SK-N-MC (cell line): ENCODE measurements around the gene TCAP.

Experiments used
- DNase-seq: peaks from one replicate; pipeline ENCODE4 v3.0.0-alpha.2; 2011; ENCODE audit warnings: low read depth, low spot score
- H3K27ac ChIP-seq: fragments of 200-600 bp; sonication (generic); 2 replicates; pipeline ENCODE4 v1.5.1; 2016; ENCODE audit warnings: mixed run types
- H3K36me3 ChIP-seq: fragments of 200-600 bp; sonication (generic); 2 replicates; pipeline ENCODE4 v1.6.1; 2017; ENCODE audit warnings: antibody characterized with exemption, low read length, mixed read lengths; ENCODE audit not compliant: insufficient read depth
- H3K4me3 ChIP-seq: fragments of 200-600 bp; sonication (generic); 2 replicates; pipeline ENCODE4 v1.5.1; 2016
- H3K9ac ChIP-seq: fragments of 200-600 bp; sonication (generic); 2 replicates; pipeline ENCODE4 v1.8.0; 2017; ENCODE audit warnings: mixed run types, mixed read lengths; ENCODE audit not compliant: insufficient read length
- H3K9me3 ChIP-seq: fragments of 200-600 bp; sonication (generic); 2 replicates; pipeline ENCODE4 v1.6.1; 2017; ENCODE audit warnings: low read depth, mild to moderate bottlenecking, antibody characterized with exemption, low read length, moderate library complexity, mixed read lengths
- EZH2 ChIP-seq: fragments of 200-600 bp; sonication (generic); IDR thresholded peaks from one replicate; pipeline ENCODE4 v1.6.1; 2017; ENCODE audit warnings: antibody characterized with exemption
- FOXP2 ChIP-seq: optimal IDR thresholded peaks from 2 replicates; pipeline ENCODE3; 2011; ENCODE audit warnings: mild to moderate bottlenecking, moderate library complexity; ENCODE audit not compliant: insufficient read depth; ENCODE audit errors: extremely low read length, control extremely low read depth
- POLR2AphosphoS5 ChIP-seq: IDR thresholded peaks from 2 replicates; pipeline ENCODE4 v1.6.1; 2012; ENCODE audit warnings: mild to moderate bottlenecking, low read depth, low read length, borderline replicate concordance

The TCAP gene

GRCh38 chr17:39701012-39701783 lies 36.0 kb downstream of the TCAP start:
- DNase-seq: no peak
- Histone ChIP-seq H3K9me3 (no peaks in the 10 kb centered on the region), H3K36me3 (no peaks in the 10 kb centered on the region), H3K9ac (peak overlapping the region; percentile 84), H3K4me3 (peak overlapping the region; percentile 92), H3K27ac (no peak overlapping the region)
- TF ChIP-seq FOXP2 (no peak), EZH2 (no peak), POLR2AphosphoS5 (no peak)

DNA sequence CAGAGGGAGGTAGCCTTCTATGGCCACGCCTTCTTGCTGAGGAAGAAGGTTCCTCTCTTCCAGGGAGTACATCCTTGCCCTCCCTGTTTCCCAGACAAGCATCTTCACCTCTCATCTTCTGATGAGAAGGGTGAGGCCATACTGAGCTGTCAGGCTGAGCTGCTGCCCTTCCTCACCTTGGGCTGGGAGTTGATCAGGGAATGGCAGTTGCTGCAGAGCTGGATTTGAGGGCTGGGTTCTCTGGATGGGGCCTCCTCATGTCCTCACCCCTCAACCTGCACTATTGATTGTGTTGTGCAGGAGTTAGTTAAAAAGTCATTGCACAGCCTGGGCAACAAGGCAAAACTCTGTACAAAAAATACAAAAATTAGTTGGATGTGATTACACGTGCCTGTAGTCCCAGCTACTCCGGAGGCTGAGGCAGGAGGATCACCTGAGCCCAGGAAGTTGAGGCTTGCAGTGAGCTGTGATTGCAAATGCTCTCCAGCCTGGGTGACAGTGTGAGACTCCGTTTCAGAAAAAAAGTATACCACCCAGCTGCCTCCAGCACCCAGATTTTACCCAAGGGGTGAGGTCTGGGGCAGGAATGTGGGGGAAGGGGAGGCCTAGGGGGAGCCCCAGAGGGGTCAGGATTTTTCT lies 36.8 kb downstream of the TCAP start:
- no peak for TF ChIP-seq POLR2AphosphoS5
- no peak for TF ChIP-seq FOXP2
- no peak for TF ChIP-seq EZH2
- Histone ChIP-seq H3K36me3 (no peaks in the 10 kb centered on the region), H3K9me3 (no peaks in the 10 kb centered on the region), H3K27ac (no peak overlapping the region), H3K4me3 (no peak overlapping the region), H3K9ac (no peak overlapping the region)
- DNase-seq: no peak

- no peak overlapping the region for H3K4me3 ChIP-seq
- TF ChIP-seq EZH2 (no peak), FOXP2 (no peak)
- H3K9ac ChIP-seq: no peak overlapping the region
- H3K27ac ChIP-seq: no peak overlapping the region
- H3K9me3 ChIP-seq: no peaks in the 10 kb centered on the region
- no peak for DNase-seq
- no peaks in the 10 kb centered on the region; the same call in 1 of the 2 replicates for H3K36me3 ChIP-seq
These were observed 38.0 kb downstream of the TCAP start for GRCh38 chr17:39702901-39703893.

- no peak overlapping the region for H3K27ac ChIP-seq
- no peak for TF ChIP-seq EZH2
- no peak for TF ChIP-seq POLR2AphosphoS5
- no peak for TF ChIP-seq FOXP2
- DNase-seq: no peak
- H3K9me3 ChIP-seq: no peaks in the 10 kb centered on the region
- H3K36me3 ChIP-seq: no peaks in the 10 kb centered on the region; the same call in 1 of the 2 replicates
- H3K4me3 ChIP-seq: no peak overlapping the region
- H3K9ac ChIP-seq: no peak overlapping the region
These were observed 38.8 kb downstream of the TCAP start for GRCh38 chr17:39703913-39704312.

DNA sequence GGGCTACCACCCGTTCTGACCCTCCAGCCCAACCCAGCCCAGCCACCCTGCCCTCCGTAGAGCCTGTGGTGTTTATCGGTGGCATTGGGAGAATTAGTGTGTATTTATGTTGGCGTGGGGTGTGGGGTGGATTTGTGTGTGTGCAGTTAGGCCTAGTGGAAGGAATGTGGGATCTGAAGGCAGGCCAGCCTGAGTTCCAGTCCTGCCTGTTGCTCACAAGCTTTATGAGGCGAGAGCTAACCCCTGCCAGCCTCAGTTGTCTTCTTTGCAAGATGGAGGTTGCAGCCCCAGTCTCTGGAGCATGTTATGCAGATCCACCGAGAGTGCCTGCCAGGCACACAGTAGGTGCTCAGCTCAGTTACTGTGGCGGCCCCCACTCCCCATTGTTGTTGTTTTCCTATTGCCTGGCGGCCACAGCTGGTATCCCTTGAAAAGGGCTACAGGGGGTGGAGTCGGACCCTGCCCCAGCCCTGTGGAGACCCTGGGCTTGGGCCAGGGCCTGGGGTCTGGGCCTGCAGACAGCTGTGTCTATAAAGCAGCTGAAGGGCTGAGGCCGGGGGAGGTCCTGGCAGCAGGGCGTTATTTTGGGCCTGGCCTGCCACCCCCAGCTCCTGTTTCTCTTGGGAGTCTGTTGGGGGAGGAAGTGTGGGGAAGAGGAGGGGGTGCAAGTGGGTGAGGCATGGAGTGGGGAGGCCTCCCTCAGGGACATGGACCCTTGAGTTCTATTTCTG lies 39.8 kb downstream of the TCAP start:
- no peaks in the 10 kb centered on the region for H3K9me3 ChIP-seq
- TF ChIP-seq POLR2AphosphoS5 (no peak), EZH2 (no peak), FOXP2 (no peak)
- H3K4me3 ChIP-seq: no peak overlapping the region
- no peak overlapping the region for H3K27ac ChIP-seq
- H3K36me3 ChIP-seq: no peaks in the 10 kb centered on the region; the same call in 1 of the 2 replicates
- no peak overlapping the region for H3K9ac ChIP-seq
- DNase-seq: no peak

DNA sequence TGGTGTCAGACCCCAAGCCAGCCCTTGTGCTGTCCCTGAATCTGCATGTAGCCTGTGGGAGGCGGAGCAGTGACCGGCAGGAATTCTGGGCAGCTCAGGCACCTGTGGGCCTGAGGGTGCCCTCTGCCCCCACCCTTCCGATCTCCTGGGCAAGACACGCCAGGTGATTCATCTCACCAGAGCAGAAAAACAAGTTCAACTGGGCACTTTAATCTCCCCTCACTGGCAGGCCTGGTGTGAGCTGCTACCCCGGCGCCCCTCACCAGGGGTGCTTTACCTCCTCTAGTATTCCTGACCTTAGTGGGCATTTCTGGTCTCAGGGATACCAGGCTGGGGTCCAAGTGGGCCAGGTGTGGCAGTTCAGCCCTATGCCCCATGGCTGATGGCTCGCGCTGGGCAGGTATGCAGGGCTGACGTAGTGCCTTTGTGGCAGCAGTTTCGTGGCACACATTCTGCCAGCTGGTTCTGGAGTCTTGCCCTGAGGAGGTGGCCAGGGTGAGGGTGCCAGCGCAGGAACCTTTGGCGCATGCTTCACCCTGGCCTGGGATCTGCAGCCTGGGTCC lies 40.7 kb downstream of the TCAP start:
- H3K9ac ChIP-seq: no peak overlapping the region
- DNase-seq: no peak
- no peak for TF ChIP-seq POLR2AphosphoS5
- TF ChIP-seq FOXP2: no peak
- TF ChIP-seq EZH2: no peak
- no peak overlapping the region for H3K27ac ChIP-seq
- H3K36me3 ChIP-seq: no peaks in the 10 kb centered on the region; the same call in 1 of the 2 replicates
- no peaks in the 10 kb centered on the region for H3K9me3 ChIP-seq
- H3K4me3 ChIP-seq: no peak overlapping the region

GRCh38 chr17:39706383-39706782 lies 41.2 kb downstream of the TCAP start:
- no peaks in the 10 kb centered on the region; the same call in 1 of the 2 replicates for H3K36me3 ChIP-seq
- no peak for DNase-seq
- no peak overlapping the region for H3K27ac ChIP-seq
- no peaks in the 10 kb centered on the region for H3K9me3 ChIP-seq
- H3K4me3 ChIP-seq: no peak overlapping the region
- no peak for TF ChIP-seq FOXP2
- no peak for TF ChIP-seq POLR2AphosphoS5
- TF ChIP-seq EZH2: no peak
- H3K9ac ChIP-seq: no peak overlapping the region

DNA sequence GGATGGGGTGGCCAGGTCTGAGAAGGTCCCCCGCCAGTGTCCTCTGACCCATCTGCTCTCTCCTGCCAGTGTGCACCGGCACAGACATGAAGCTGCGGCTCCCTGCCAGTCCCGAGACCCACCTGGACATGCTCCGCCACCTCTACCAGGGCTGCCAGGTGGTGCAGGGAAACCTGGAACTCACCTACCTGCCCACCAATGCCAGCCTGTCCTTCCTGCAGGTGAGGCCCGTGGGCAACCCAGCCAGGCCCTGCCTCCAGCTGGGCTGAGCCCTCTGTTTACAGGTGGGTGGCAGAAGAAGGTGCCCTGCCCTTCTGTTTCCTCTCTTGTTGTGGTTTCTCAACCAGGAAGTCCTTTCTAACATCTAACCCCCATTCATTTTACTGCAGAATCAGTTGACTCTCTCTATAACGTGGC lies 41.8 kb downstream of the TCAP start:
- no peak for DNase-seq
- no peak for TF ChIP-seq POLR2AphosphoS5
- no peak for TF ChIP-seq FOXP2
- no peak for TF ChIP-seq EZH2
- H3K9ac ChIP-seq: no peak overlapping the region
- H3K27ac ChIP-seq: no peak overlapping the region
- no peaks in the 10 kb centered on the region; the same call in 1 of the 2 replicates for H3K36me3 ChIP-seq
- no peak overlapping the region for H3K4me3 ChIP-seq
- H3K9me3 ChIP-seq: no peaks in the 10 kb centered on the region
